ENCODE data around the gene FAT1. TPM values are rescaled to one million over a fixed set of nuclear protein-coding genes. Genes with fewer than 3 reads are reported as not detected.

The FAT1 gene
- total RNA-seq, 2 donors from 2014 or later: not detected

GRCh38 chr4:186724058-186724863 lies 605 bp upstream of the FAT1 start:
- Mint-ChIP-seq H3K36me3 (ENCODE audit: low read depth) (peaks cover 5% of the 10 kb centered on the region), H3K9me3 (no peaks in the 10 kb centered on the region), H3K27ac (no peak overlapping the region), H3K4me3 (no peak overlapping the region), H3K27me3 (peaks cover 46% of the 10 kb centered on the region), H3K4me1 (no peaks in the 10 kb centered on the region)
- ATAC-seq (replicated peaks): no peak

- Mint-ChIP-seq H3K27ac (no peak overlapping the region), H3K27me3 (peaks cover 34% of the 10 kb centered on the region), H3K4me1 (no peaks in the 10 kb centered on the region), H3K36me3 (ENCODE audit: low read depth) (peaks cover 5% of the 10 kb centered on the region), H3K4me3 (peak overlapping the region; percentile 40), H3K9me3 (peaks cover under 1% of the 10 kb centered on the region)
- ATAC-seq (replicated peaks): no peak
Measured at GRCh38 chr4:186722796-186723291, 812 bp downstream of the FAT1 start.

- H3K27ac Mint-ChIP-seq: no peak overlapping the region
- H3K9me3 Mint-ChIP-seq: peaks cover 8% of the 10 kb centered on the region
- H3K4me1 Mint-ChIP-seq: no peaks in the 10 kb centered on the region
- H3K27me3 Mint-ChIP-seq: peaks cover 14% of the 10 kb centered on the region
- H3K36me3 Mint-ChIP-seq (ENCODE audit: low read depth): peaks cover 5% of the 10 kb centered on the region
- ATAC-seq (replicated peaks): no peak
- H3K4me3 Mint-ChIP-seq: no peak overlapping the region
Measured at GRCh38 chr4:186719925-186720694, 3.5 kb downstream of the FAT1 start.

GRCh38 chr4:186717556-186717955 lies 6.1 kb downstream of the FAT1 start:
- no peaks in the 10 kb centered on the region for H3K4me1 Mint-ChIP-seq
- H3K4me3 Mint-ChIP-seq: no peak overlapping the region
- no peak for ATAC-seq (replicated peaks)
- peaks cover 14% of the 10 kb centered on the region for H3K9me3 Mint-ChIP-seq
- no peak overlapping the region for H3K27ac Mint-ChIP-seq
- peaks cover 5% of the 10 kb centered on the region for H3K27me3 Mint-ChIP-seq
- H3K36me3 Mint-ChIP-seq (ENCODE audit: low read depth): peaks cover 1% of the 10 kb centered on the region

- H3K4me1 Mint-ChIP-seq: no peaks in the 10 kb centered on the region
- H3K9me3 Mint-ChIP-seq: peaks cover 18% of the 10 kb centered on the region
- ATAC-seq (replicated peaks): no peak
- H3K4me3 Mint-ChIP-seq: no peak overlapping the region
- no peak overlapping the region for H3K27ac Mint-ChIP-seq
- no peaks in the 10 kb centered on the region for H3K36me3 Mint-ChIP-seq (ENCODE audit: low read depth)
- no peaks in the 10 kb centered on the region for H3K27me3 Mint-ChIP-seq
Measured at GRCh38 chr4:186715077-186715476, 8.6 kb downstream of the FAT1 start.

- no peak overlapping the region for H3K4me3 Mint-ChIP-seq
- no peaks in the 10 kb centered on the region for H3K4me1 Mint-ChIP-seq
- peaks cover 18% of the 10 kb centered on the region for H3K9me3 Mint-ChIP-seq
- H3K27me3 Mint-ChIP-seq: no peaks in the 10 kb centered on the region
- H3K36me3 Mint-ChIP-seq (ENCODE audit: low read depth): no peaks in the 10 kb centered on the region
- H3K27ac Mint-ChIP-seq: no peak overlapping the region
- no peak for ATAC-seq (replicated peaks)
Measured at GRCh38 chr4:186714006-186714675, 9.5 kb downstream of the FAT1 start.

GRCh38 chr4:186712690-186713089 lies 11.0 kb downstream of the FAT1 start:
- Mint-ChIP-seq H3K36me3 (ENCODE audit: low read depth) (no peaks in the 10 kb centered on the region), H3K9me3 (peaks cover 15% of the 10 kb centered on the region), H3K27ac (no peak overlapping the region), H3K27me3 (no peaks in the 10 kb centered on the region), H3K4me3 (no peak overlapping the region), H3K4me1 (no peaks in the 10 kb centered on the region)
- no peak for ATAC-seq (replicated peaks)

- Mint-ChIP-seq H3K4me1 (no peaks in the 10 kb centered on the region), H3K9me3 (peaks cover 13% of the 10 kb centered on the region), H3K27me3 (no peaks in the 10 kb centered on the region), H3K4me3 (no peak overlapping the region), H3K36me3 (ENCODE audit: low read depth) (no peaks in the 10 kb centered on the region), H3K27ac (no peak overlapping the region)
- ATAC-seq (replicated peaks): no peak
Measured at GRCh38 chr4:186710521-186711119, 13.0 kb downstream of the FAT1 start.

- no peak for ATAC-seq (replicated peaks)
- Mint-ChIP-seq H3K36me3 (ENCODE audit: low read depth) (no peaks in the 10 kb centered on the region), H3K4me3 (no peak overlapping the region), H3K27ac (no peak overlapping the region), H3K9me3 (peaks cover 13% of the 10 kb centered on the region), H3K27me3 (no peaks in the 10 kb centered on the region), H3K4me1 (no peaks in the 10 kb centered on the region)
Measured at GRCh38 chr4:186709517-186709916, 14.1 kb downstream of the FAT1 start.

GRCh38 chr4:186708554-186708953 lies 15.1 kb downstream of the FAT1 start:
- H3K27ac Mint-ChIP-seq: no peak overlapping the region
- no peaks in the 10 kb centered on the region for H3K4me1 Mint-ChIP-seq
- no peak for ATAC-seq (replicated peaks)
- H3K4me3 Mint-ChIP-seq: no peak overlapping the region
- H3K27me3 Mint-ChIP-seq: no peaks in the 10 kb centered on the region
- H3K9me3 Mint-ChIP-seq: peaks cover 7% of the 10 kb centered on the region
- H3K36me3 Mint-ChIP-seq (ENCODE audit: low read depth): no peaks in the 10 kb centered on the region

GRCh38 chr4:186707996-186708395 lies 15.7 kb downstream of the FAT1 start:
- Mint-ChIP-seq H3K4me1 (no peaks in the 10 kb centered on the region), H3K27ac (no peak overlapping the region), H3K9me3 (peaks cover 7% of the 10 kb centered on the region), H3K4me3 (no peak overlapping the region), H3K27me3 (no peaks in the 10 kb centered on the region), H3K36me3 (ENCODE audit: low read depth) (no peaks in the 10 kb centered on the region)
- no peak for ATAC-seq (replicated peaks)

- Mint-ChIP-seq H3K36me3 (ENCODE audit: low read depth) (no peaks in the 10 kb centered on the region), H3K4me1 (no peaks in the 10 kb centered on the region), H3K27ac (no peak overlapping the region), H3K9me3 (peaks cover 7% of the 10 kb centered on the region), H3K27me3 (no peaks in the 10 kb centered on the region), H3K4me3 (no peak overlapping the region)
- no peak for ATAC-seq (replicated peaks)
Measured at GRCh38 chr4:186707574-186707973, 16.1 kb downstream of the FAT1 start.

GRCh38 chr4:186704057-186704456 lies 19.6 kb downstream of the FAT1 start:
- ATAC-seq (replicated peaks): no peak
- H3K9me3 Mint-ChIP-seq: peaks cover 4% of the 10 kb centered on the region
- no peak overlapping the region for H3K4me3 Mint-ChIP-seq
- H3K27me3 Mint-ChIP-seq: no peaks in the 10 kb centered on the region
- no peak overlapping the region for H3K27ac Mint-ChIP-seq
- no peaks in the 10 kb centered on the region for H3K36me3 Mint-ChIP-seq (ENCODE audit: low read depth)
- no peaks in the 10 kb centered on the region for H3K4me1 Mint-ChIP-seq

GRCh38 chr4:186703510-186703909 lies 20.1 kb downstream of the FAT1 start:
- H3K27ac Mint-ChIP-seq: no peak overlapping the region
- H3K9me3 Mint-ChIP-seq: peaks cover 4% of the 10 kb centered on the region
- H3K36me3 Mint-ChIP-seq (ENCODE audit: low read depth): no peaks in the 10 kb centered on the region
- H3K4me1 Mint-ChIP-seq: no peaks in the 10 kb centered on the region
- no peak overlapping the region for H3K4me3 Mint-ChIP-seq
- ATAC-seq (replicated peaks): no peak
- H3K27me3 Mint-ChIP-seq: no peaks in the 10 kb centered on the region
